Measurements from ENCODE around the gene BLOC1S3. TPM values are rescaled to one million over a fixed set of nuclear protein-coding genes. Genes with fewer than 3 reads are reported as not detected.

Gene BLOC1S3
- total and polyA plus RNA-seq, 8 donors = 2.1 to 12.3 (median 5.3) TPM

GRCh38 chr19:45172611-45173208 lies 5.9 kb upstream of the BLOC1S3 start:
- Histone ChIP-seq H3K4me1 (peaks cover 0 to 4% (median 0%) of the 10 kb centered on the region in 3 donors), H3K4me3 (no peak overlapping the region), H3K27ac (no peak overlapping the region), H3K27me3 (no peaks in the 10 kb centered on the region), H3K36me3 (no peaks in the 10 kb centered on the region), H3K9me3 (no peaks in the 10 kb centered on the region)
- FAIRE-seq (no peak), DNase-seq (peak in 1 of 6 donors; percentile 39), ATAC-seq (no peak)
- 89 to 92% methylated on average over 17 of the region's 18 CpGs for WGBS, 2 donors
- TF ChIP-seq CTCF (IDR thresholded peaks at IDR 0.05) = no peak
- intact Hi-C loops (cut with DNase I) = no loop called here

- FAIRE-seq (no peak), DNase-seq (no peak), ATAC-seq (no peak)
- Histone ChIP-seq H3K4me3 (no peak overlapping the region), H3K4me1 (peaks cover 0 to 4% (median 0%) of the 10 kb centered on the region in 3 donors), H3K27me3 (no peaks in the 10 kb centered on the region), H3K27ac (no peak overlapping the region), H3K9me3 (no peaks in the 10 kb centered on the region), H3K36me3 (no peaks in the 10 kb centered on the region)
- intact Hi-C loops (cut with DNase I) = no loop called here
- no peak for TF ChIP-seq CTCF (IDR thresholded peaks at IDR 0.05)
- 77 to 82% methylated on average over 12 of the region's 12 CpGs for WGBS, 2 donors
Observed at GRCh38 chr19:45173816-45174215, 4.8 kb upstream of the BLOC1S3 start.

GRCh38 chr19:45175515-45176345 lies 2.9 kb upstream of the BLOC1S3 start:
- Histone ChIP-seq H3K27ac (no peak overlapping the region), H3K36me3 (no peaks in the 10 kb centered on the region), H3K27me3 (no peaks in the 10 kb centered on the region), H3K9me3 (no peaks in the 10 kb centered on the region), H3K4me3 (no peak overlapping the region), H3K4me1 (peaks cover 5 to 13% (median 9%) of the 10 kb centered on the region in 3 donors)
- 77 to 79% methylated on average over 10 of the region's 10 CpGs for WGBS, 2 donors
- intact Hi-C loops (cut with DNase I) = no loop called here
- ATAC-seq (no peak), FAIRE-seq (no peak), DNase-seq (peak in 1 of 6 donors; percentile 10)
- TF ChIP-seq CTCF (IDR thresholded peaks at IDR 0.05) = no peak

- Histone ChIP-seq H3K27me3 (no peaks in the 10 kb centered on the region), H3K4me1 (peaks cover 5 to 16% (median 15%) of the 10 kb centered on the region in 3 donors), H3K36me3 (no peaks in the 10 kb centered on the region), H3K4me3 (peak within 1 kb of the TSS; percentile 58 to 90 (median 68)), H3K9me3 (no peaks in the 10 kb centered on the region), H3K27ac (peak within 1 kb of the TSS; percentile 75 to 88 (median 83))
- DNase-seq = no peak
- peak; percentile 0 to 5 (median 2) for ATAC-seq
- TF ChIP-seq CTCF (IDR thresholded peaks at IDR 0.05) = no peak
- FAIRE-seq = no peak
- WGBS, 2 donors = 1% methylated on average over 31 to 36 of the region's 36 CpGs
- intact Hi-C loops (cut with DNase I) = no loop called here
Observed at GRCh38 chr19:45177817-45178261, 745 bp upstream of the BLOC1S3 start, which contains the start of gene TRAPPC6A. Gene TRAPPC6A (minus strand): TSS chr19:45178237. CDS start chr19:45178218, 19 bp downstream.

All from pancreas (tissue), 10 donors.